HepG2 (cell line): ENCODE results near the gene GLDC. TPM values are rescaled to one million over a fixed set of nuclear protein-coding genes. Genes with fewer than 3 reads are reported as not detected.
A peak's percentile ranks its signal among the peaks of the same experiment; 100 is the strongest.

Experiments
- ARID2 ChIP-seq: sonication (generic); formaldehyde crosslinking; IDR thresholded peaks from 2 replicates; pipeline ENCODE4 v1.8.1; 2022; ENCODE audit warnings: mild to moderate bottlenecking, missing genetic modification reagents, borderline replicate concordance
- GATAD1 ChIP-seq: IDR thresholded peaks from 2 replicates; pipeline ENCODE4 v1.6.1; 2016; ENCODE audit warnings: missing genetic modification reagents, missing compliant biosample characterization
- GTF3A ChIP-seq: sonication (generic); formaldehyde crosslinking; conservative IDR thresholded peaks from 2 replicates; pipeline ENCODE4 v1.4.0; 2020; ENCODE audit warnings: mild to moderate bottlenecking, missing genetic modification reagents
- HNF1A ChIP-seq, 2 experiments: sonication (generic) in 1 of 2; formaldehyde crosslinking in 1 of 2; IDR thresholded peaks; 2 replicates each; pipeline versions ENCODE4 v1.4.0 to v1.6.1; 2016 to 2020; ENCODE audit warnings: borderline replicate concordance in 1 of 2, low read depth in 1 of 2, mild to moderate bottlenecking in 1 of 2, missing genetic modification reagents in 1 of 2
- PRPF4 ChIP-seq: fragments of 200-400 bp; formaldehyde crosslinking; IDR thresholded peaks from 2 replicates; pipeline ENCODE4 v1.6.1; 2016; ENCODE audit warnings: low read length, low read depth; ENCODE audit not compliant: poor library complexity, severe bottlenecking
- RARA ChIP-seq: IDR thresholded peaks from 2 replicates; pipeline ENCODE4 v1.6.1; 2016; ENCODE audit warnings: missing genetic modification reagents, missing compliant biosample characterization
- ZBTB40 ChIP-seq, 2 experiments: fragments of 450-650 bp in 1 of 2; sonication (generic) in 1 of 2; formaldehyde crosslinking in 1 of 2; IDR thresholded peaks; 2 replicates each; pipeline versions ENCODE4 v1.6.1 to v1.8.0; 2016 to 2022; ENCODE audit warnings: antibody characterized with exemption in 1 of 2, mild to moderate bottlenecking in 1 of 2, missing genetic modification reagents in 1 of 2
- ZKSCAN1 ChIP-seq: fragments of 150-350 bp; IDR thresholded peaks from 2 replicates; pipeline ENCODE4 v1.6.1; 2014; ENCODE audit warnings: low read length
- ZNF709 ChIP-seq: sonication (generic); formaldehyde crosslinking; IDR thresholded peaks from 2 replicates; pipeline ENCODE4 v1.5.0; 2020; ENCODE audit warnings: mild to moderate bottlenecking, missing genetic modification reagents
- ZNF75D ChIP-seq: sonication (generic); formaldehyde crosslinking; IDR thresholded peaks from 2 replicates; pipeline ENCODE4 v1.8.1; 2023; ENCODE audit warnings: missing genetic modification reagents, mild to moderate bottlenecking, borderline replicate concordance
- ZNF781 ChIP-seq: sonication (generic); formaldehyde crosslinking; IDR thresholded peaks from 2 replicates; pipeline ENCODE4 v1.5.1; 2020; ENCODE audit warnings: borderline replicate concordance, mild to moderate bottlenecking, missing genetic modification reagents; ENCODE audit errors: not compliant biosample characterization
- polyA plus RNA-seq, 8 experiments: library from polyadenylated mRNA; depleted of rRNA in 3 of 8; stranded (reverse) in 7 of 8; unstranded in 1 of 8; fragments of >200 nt; fragmentation: Illumina TruSeq in 4 of 8; extraction: Trizol in 4 of 8; gene quantifications; 2 replicates each; pipeline versions ENCODE4 v1.2.1 to v1.2.3, GENCODE V29; 2011 to 2016; ENCODE audit warnings: low read depth in 4 of 8, missing spikeins in 1 of 8, mixed read lengths in 1 of 8; ENCODE audit not compliant: insufficient read depth in 1 of 8
- total RNA-seq, 5 experiments: library from RNA; depleted of rRNA; stranded (reverse); fragments of >200 nt; fragmentation: Illumina TruSeq; extraction: Trizol; gene quantifications; 2 replicates each; pipeline ENCODE4 v1.2.3, GENCODE V29; 2016; ENCODE audit warnings: low read depth in 1 of 5
- TF ChIP-seq, protein P1 (sequence below): sonication (generic); formaldehyde crosslinking; IDR thresholded peaks from 2 replicates; pipeline ENCODE4 v1.4.0; 2020; ENCODE audit warnings: mild to moderate bottlenecking, missing genetic modification reagents, borderline replicate concordance

The GLDC gene
- total and polyA plus RNA-seq, 2 of the 13 experiments (the other 11 are each of a cell fraction or from before 2014, with no cell fraction given), result 59.3 to 115 TPM

DNA sequence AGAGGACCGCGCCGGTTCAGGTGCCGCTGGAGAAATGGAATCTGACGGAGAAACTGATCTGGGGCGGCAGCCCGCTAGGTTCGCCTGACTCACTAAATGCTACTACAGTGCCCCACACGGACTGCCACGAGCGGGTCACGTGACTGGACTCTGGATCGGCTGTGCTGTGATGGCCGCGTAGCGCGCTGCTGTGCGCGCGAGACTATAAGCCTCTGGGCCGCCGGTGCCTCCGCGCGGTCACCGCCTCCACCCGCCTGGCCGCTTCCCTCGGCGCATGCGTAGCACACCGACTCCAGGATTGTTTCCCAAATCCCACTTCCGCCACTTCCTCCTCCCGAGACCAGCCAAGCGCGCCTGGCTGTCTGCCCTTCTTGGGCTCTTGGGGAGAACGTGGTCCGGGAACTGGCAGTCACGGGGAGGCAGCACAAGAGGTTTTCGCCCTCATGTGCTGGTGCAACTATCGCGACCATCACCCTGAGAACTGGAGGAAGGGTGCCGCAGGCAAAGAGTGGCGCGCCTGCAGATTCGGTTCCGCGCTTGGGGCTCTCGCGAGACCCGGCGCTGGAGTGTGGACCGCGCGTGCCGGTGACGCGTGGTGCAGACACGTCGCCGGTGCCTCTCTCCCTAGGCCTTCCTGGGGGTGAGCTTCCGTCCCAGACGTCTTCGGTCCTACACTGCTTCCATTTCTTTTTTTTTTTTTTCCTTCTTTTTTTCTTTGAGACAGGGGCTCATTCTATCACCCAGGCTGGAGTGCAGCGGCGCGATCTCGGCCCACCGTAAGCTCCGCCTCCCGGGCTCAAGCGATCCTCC lies 35.8 kb upstream of the GLDC start (continued):
- TF ChIP-seq ZBTB40 (IDR thresholded peaks at IDR 0.05) (no peak), ZBTB40 (CRISPR knock-in tag; IDR thresholded peaks at IDR 0.05) (peak; percentile 68; the same call in 1 of the 2 replicates), GATAD1 (CRISPR knock-in tag) (peak; percentile 91), ZKSCAN1 (no peak), ZNF709 (CRISPR knock-in tag) (peak; percentile 98), ARID2 (peak; percentile 85; the same call in 1 of the 2 replicates), RARA (CRISPR knock-in tag) (peak; percentile 47), ZNF781 (peak; percentile 49), PRPF4 (no peak), HNF1A (IDR thresholded peaks at IDR 0.05; ENCODE audit: low read depth) (no peak), HNF1A (CRISPR knock-in tag; IDR thresholded peaks at IDR 0.05; ENCODE audit: borderline replicate concordance) (peak; percentile 36), GTF3A (no peak), ZNF75D (no peak)
- TF ChIP-seq, protein P1, sequence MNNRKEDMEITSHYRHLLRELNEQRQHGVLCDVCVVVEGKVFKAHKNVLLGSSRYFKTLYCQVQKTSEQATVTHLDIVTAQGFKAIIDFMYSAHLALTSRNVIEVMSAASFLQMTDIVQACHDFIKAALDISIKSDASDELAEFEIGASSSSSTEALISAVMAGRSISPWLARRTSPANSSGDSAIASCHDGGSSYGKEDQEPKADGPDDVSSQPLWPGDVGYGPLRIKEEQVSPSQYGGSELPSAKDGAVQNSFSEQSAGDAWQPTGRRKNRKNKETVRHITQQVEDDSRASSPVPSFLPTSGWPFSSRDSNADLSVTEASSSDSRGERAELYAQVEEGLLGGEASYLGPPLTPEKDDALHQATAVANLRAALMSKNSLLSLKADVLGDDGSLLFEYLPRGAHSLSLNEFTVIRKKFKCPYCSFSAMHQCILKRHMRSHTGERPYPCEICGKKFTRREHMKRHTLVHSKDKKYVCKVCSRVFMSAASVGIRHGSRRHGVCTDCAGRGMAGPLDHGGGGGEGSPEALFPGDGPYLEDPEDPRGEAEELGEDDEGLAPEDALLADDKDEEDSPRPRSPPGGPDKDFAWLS, result no peak
